GM10248 (cell line): Measurements from ENCODE around the gene ZFAND3.
"Not testable (repeated sequence)": the region's sequence is repeated elsewhere in the genome, so short reads cannot be mapped to it uniquely, and the experiment has no call there.

Experiments
- CTCF ChIA-PET: fragments of 300-600 bp; sonication (Branson Sonifier 250); formaldehyde crosslinking; extraction: SDS; loops from one replicate; lab custom pipeline; 2021; ENCODE audit warnings: antibody characterized with exemption; lab: Yijun Ruan, JAX
- POLR2A ChIA-PET: fragments of 350-650 bp; sonication (Branson Sonifier 250); formaldehyde crosslinking; extraction: SDS; loops from one replicate; lab custom pipeline; 2020; ENCODE audit warnings: antibody characterized with exemption; lab: Yijun Ruan, JAX
- DNase-seq: peaks from one replicate; pipeline ENCODE4 v3.0.0; 2012; ENCODE audit errors: extremely low spot score
- TF ChIP-seq, protein P1 (sequence below): IDR thresholded peaks from 2 replicates; pipeline ENCODE4 v1.5.1; 2012; ENCODE audit warnings: mild to moderate bottlenecking, low read depth; ENCODE audit errors: extremely low read depth, missing control alignments, control extremely low read depth

The ZFAND3 gene

DNA sequence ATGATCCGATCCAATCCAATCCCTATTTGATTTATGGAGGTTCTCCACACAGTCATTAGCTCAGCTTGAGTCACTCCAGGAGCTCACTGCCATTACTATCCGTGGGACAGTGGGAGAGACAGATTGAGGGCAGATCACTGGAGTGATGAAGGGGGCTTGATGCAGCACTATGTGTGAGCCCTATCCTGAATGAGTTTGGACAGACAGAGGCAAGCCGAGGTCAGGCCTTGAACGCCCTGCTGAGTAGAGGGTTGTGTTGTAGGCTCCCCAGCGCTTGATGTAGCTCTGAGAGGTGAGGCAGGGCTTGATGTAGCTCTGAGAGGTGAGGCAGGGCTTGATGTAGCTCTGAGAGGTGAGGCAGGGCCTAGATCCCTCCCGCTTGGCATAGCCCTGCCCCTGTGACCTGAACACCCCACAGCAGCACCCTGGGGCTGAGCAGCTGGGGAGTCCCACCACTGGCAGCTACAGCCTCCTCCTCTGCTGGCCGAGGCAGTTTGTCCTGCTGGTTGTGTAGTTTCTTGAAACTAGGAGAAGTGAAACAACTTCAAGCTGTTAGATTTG, 58.7 kb downstream of the ZFAND3 start:
- POLR2A ChIA-PET: no interaction called here
- CTCF ChIA-PET: interaction anchor here (1.0 to 2.2 kb wide), 4 partner anchors 9 to 181 kb away, joined by 3 to 8 read pairs (median 4); no protein-coding TSS in a partner anchor
- no peak for DNase-seq

DNA sequence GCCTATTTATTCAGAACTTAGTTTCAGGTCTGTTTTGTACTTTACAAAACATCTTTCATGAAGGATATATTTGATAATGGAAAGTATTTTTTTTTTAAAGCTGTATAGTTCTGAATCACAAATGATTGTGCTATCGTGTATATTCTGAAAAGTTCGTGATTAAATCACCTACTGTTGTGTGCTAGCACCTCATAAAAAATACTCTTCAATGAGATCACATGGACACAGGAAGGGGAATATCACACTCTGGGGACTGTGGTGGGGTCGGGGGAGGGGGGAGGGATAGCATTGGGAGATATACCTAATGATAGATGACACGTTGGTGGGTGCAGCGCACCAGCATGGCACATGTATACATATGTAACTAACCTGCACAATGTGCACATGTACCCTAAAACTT, 61.1 kb downstream of the ZFAND3 start:
- CTCF ChIA-PET: interaction anchor here (1.0 kb wide), 1 partner anchor 12 kb away, joined by 3 read pairs; no protein-coding TSS in a partner anchor
- DNase-seq, POLR2A ChIA-PET: not testable (repeated sequence)

More for the DNA sequence above, 58.7 kb downstream of the ZFAND3 start:
- TF ChIP-seq, protein P1, sequence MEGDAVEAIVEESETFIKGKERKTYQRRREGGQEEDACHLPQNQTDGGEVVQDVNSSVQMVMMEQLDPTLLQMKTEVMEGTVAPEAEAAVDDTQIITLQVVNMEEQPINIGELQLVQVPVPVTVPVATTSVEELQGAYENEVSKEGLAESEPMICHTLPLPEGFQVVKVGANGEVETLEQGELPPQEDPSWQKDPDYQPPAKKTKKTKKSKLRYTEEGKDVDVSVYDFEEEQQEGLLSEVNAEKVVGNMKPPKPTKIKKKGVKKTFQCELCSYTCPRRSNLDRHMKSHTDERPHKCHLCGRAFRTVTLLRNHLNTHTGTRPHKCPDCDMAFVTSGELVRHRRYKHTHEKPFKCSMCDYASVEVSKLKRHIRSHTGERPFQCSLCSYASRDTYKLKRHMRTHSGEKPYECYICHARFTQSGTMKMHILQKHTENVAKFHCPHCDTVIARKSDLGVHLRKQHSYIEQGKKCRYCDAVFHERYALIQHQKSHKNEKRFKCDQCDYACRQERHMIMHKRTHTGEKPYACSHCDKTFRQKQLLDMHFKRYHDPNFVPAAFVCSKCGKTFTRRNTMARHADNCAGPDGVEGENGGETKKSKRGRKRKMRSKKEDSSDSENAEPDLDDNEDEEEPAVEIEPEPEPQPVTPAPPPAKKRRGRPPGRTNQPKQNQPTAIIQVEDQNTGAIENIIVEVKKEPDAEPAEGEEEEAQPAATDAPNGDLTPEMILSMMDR: no peak

DNA sequence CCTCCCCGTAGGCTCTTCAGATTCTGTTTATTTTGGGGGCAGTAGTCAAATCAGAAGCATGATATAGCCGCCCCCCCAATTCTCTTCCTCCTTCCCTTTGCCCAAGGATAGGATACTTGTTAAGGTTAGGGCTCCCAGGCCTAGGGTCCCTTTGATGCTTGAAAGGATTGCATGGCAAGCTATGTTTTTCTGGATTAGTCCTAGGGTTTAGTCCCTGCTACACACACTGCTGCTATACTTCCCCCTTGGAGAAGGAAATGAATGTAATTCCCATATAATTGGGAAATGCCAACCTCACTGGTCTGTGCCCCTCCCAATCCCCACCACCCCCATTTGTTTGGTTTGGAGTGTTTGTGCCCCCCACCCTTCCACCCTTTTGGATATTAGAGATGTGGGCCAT, 62.8 kb downstream of the ZFAND3 start:
- ChIA-PET CTCF (interaction anchor here (1.0 to 1.5 kb wide), 3 partner anchors 9 to 36 kb away, joined by 3 read pairs; no protein-coding TSS in a partner anchor), POLR2A (interaction anchor here (1.0 kb wide), 1 partner anchor 63 kb away, joined by 3 read pairs; no protein-coding TSS in a partner anchor)
- TF ChIP-seq, protein P1: no peak
- no peak for DNase-seq

DNA sequence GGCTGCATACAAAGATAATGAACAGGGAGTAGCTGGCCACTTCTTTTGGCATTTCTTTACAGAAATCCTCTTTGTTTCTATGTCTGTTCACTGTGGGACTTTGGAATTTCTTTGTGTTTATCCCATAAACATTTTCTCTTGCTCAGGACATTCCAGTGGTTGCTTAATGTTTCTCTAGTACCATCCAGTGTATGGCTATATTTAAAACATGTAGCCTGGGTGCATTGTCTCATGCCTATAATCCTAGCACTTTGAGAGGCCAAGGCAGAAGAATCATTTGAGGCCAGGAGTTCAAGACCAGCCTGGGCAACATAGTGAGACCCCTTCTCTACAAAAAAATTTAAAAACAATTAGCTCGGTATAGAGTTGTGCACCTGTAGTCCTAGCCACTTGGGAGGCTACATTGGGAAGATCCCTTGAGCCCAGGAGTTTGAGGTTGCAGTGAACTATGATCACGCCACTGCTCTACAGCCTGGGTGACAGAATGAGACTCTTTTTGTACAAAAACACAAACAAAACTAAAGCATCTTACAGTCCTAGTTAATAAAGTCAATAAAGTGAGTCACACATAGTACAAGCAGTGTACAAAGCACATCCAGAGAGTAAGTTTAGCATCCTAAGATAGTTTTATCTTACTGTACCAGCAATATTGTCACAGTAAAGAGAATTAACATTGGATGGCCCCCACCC, 63.3 kb downstream of the ZFAND3 start:
- no peak for DNase-seq
- TF ChIP-seq, protein P1: no peak
- CTCF ChIA-PET: no interaction called here
- POLR2A ChIA-PET: no interaction called here

DNA sequence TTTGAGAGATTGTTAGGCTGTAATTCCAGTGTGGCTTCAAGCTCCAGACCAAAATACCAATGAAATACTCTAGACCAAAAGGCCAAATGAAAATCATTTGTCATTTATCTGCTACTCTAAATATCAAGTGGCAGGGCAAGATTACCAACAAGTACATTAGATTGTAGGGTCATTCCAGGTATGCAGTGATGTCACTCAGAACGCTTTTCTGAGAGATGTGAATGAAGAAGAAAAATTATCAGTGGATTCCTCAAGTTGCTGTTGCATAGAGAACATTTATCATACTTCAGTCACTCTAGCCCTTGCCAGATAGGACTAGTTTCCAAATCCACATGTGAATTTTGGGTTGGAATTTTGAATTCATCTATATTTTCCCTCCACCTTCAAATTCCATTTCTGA, 65.0 kb downstream of the ZFAND3 start:
- ChIA-PET POLR2A (no interaction called here), CTCF (no interaction called here)
- TF ChIP-seq, protein P1: no peak
- DNase-seq: no peak

DNA sequence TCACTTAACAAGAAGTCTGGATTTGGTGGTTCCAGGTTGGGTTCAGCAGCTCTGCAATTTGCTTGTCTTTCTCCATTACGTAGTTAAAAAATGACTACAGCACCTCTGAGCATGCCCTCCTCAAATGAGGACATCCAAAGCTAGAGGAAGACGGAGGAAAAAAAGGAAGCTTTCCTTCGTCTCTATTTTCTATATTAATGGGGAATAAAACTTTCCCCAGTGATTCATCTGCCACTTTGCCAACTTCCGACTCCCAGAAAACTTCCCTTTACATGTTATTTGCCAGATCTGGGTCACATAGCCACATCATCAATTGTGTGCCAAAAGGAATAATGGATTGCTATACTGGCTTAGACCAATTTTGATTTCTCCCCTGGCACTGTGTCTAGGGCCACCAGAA, 69.5 kb downstream of the ZFAND3 start:
- POLR2A ChIA-PET: no interaction called here
- TF ChIP-seq, protein P1: no peak
- no peak for DNase-seq
- CTCF ChIA-PET: interaction anchor here (1.2 kb wide), 1 partner anchor 13 kb away, joined by 4 read pairs; no protein-coding TSS in a partner anchor

DNA sequence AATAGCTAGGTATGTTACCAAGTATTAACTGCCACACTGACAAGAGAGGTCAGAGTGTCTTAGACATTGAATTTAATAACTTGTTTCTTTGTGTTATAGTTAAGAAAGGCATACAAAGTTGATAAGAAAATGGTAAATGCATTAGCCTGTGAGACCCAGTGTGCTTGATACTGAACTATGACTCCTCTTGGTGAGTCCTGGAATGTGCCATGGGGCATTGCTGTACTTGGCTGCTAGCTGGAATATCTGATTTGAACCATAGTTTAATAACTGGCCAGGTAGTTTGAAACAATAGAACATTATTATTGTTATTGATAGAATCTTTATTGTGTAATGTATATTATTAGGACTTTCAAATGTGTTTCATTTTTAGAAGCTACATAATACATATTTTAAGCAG, 70.0 kb downstream of the ZFAND3 start:
- ChIA-PET POLR2A (no interaction called here), CTCF (interaction anchor here (1.2 kb wide), 1 partner anchor 13 kb away, joined by 4 read pairs; no protein-coding TSS in a partner anchor)
- no peak for DNase-seq
- TF ChIP-seq, protein P1: no peak
